ENCODE data around the gene TSPAN4. TPM values are rescaled to one million over a fixed set of nuclear protein-coding genes. Genes with fewer than 3 reads are reported as not detected.

Gene TSPAN4
- total and polyA plus RNA-seq, 2 of the 13 experiments (the other 11 are each of a cell fraction or from before 2014, with no cell fraction given): 31.7 to 68.3 TPM

DNA sequence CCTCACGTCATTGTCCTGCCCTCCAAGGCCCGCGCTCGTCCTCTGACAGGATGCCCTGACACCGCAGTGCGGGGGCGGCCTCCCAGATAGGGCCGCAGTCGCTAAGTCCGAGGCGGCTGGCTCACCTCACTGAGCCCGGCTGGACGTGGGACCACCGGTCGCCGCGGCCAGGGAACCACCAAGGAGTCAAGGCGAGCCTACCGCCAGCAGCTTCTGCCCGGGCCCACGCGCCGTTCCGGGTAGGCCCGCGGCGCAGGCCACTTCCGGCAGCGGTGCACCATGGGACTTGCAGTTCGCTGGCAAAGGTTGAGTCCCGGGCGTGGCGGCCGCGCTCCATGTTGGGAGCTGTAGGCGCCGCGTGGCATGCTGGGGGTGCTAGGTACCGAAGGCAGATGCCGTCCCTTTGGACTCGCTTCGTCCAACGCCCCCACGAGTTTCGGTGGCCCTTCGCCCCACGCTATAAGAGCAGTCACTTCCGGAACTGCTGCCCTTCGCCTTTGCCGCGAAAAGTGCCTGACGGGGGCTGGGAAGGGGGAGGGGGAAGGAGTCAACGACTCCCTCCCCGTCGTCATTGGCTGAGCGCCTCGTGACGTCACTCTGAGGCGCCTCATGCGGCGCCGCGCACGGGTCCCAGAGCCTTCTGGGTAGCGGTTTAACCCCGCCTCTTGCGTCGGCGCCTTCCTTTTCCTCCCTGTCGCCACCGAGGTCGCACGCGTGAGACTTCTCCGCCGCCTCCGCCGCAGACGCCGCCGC, 33.2 kb upstream of the TSPAN4 start, which contains the start of gene RPLP2 (continued):
- no peak; the same call in none of the 2 replicates for TF ChIP-seq ATF7-NPFF (CRISPR knock-in tag; IDR thresholded peaks at IDR 0.05; ENCODE audit: low read depth)
- TF ChIP-seq, protein P1, sequence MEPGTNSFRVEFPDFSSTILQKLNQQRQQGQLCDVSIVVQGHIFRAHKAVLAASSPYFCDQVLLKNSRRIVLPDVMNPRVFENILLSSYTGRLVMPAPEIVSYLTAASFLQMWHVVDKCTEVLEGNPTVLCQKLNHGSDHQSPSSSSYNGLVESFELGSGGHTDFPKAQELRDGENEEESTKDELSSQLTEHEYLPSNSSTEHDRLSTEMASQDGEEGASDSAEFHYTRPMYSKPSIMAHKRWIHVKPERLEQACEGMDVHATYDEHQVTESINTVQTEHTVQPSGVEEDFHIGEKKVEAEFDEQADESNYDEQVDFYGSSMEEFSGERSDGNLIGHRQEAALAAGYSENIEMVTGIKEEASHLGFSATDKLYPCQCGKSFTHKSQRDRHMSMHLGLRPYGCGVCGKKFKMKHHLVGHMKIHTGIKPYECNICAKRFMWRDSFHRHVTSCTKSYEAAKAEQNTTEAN (CRISPR knock-in tag; conservative IDR thresholded peaks at IDR 0.05): no peak
- TF ChIP-seq PRPF4 (IDR thresholded peaks at IDR 0.05; ENCODE audit: low read depth, low read length, poor library complexity, severe bottlenecking): peak; percentile 60
- no peak for TF ChIP-seq ZNF720 (CRISPR knock-in tag; IDR thresholded peaks at IDR 0.05)
- peak; percentile 95; the same call in 1 of the 2 replicates for TF ChIP-seq ZNF737 (CRISPR knock-in tag; IDR thresholded peaks at IDR 0.05; ENCODE audit: borderline replicate concordance)
- TF ChIP-seq GABPA (IDR thresholded peaks at IDR 0.05; ENCODE audit: low read depth, low read length): no peak
- peak; percentile 92 for TF ChIP-seq GABPA (CRISPR knock-in tag; IDR thresholded peaks at IDR 0.05; ENCODE audit: low read depth)
- no peak; the same call in 1 of the 2 replicates for TF ChIP-seq ZMYM2 (CRISPR knock-in tag; IDR thresholded peaks at IDR 0.05)
- TF ChIP-seq ZMYM3 (CRISPR knock-in tag; IDR thresholded peaks at IDR 0.05): no peak
- peak; percentile 21 for TF ChIP-seq U2AF1 (optimal IDR thresholded peaks at IDR 0.05; ENCODE audit: low read depth, low read length)
- TF ChIP-seq, protein P2, sequence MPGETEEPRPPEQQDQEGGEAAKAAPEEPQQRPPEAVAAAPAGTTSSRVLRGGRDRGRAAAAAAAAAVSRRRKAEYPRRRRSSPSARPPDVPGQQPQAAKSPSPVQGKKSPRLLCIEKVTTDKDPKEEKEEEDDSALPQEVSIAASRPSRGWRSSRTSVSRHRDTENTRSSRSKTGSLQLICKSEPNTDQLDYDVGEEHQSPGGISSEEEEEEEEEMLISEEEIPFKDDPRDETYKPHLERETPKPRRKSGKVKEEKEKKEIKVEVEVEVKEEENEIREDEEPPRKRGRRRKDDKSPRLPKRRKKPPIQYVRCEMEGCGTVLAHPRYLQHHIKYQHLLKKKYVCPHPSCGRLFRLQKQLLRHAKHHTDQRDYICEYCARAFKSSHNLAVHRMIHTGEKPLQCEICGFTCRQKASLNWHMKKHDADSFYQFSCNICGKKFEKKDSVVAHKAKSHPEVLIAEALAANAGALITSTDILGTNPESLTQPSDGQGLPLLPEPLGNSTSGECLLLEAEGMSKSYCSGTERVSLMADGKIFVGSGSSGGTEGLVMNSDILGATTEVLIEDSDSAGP (CRISPR knock-in tag; IDR thresholded peaks at IDR 0.05; ENCODE audit: borderline replicate concordance): peak; percentile 93
- TF ChIP-seq ZSCAN21 (CRISPR knock-in tag; IDR thresholded peaks at IDR 0.05; ENCODE audit: borderline replicate concordance): peak; percentile 81; the same call in 1 of the 2 replicates
- TF ChIP-seq CHD4 (IDR thresholded peaks at IDR 0.05; ENCODE audit: borderline replicate concordance, low read length): no peak
- TF ChIP-seq PCBP1 (IDR thresholded peaks at IDR 0.05; ENCODE audit: borderline replicate concordance, low read depth, low read length): 0 out of 2 replicates have a peak, but pooled peaks have one; percentile 87
- TF ChIP-seq, protein P3, sequence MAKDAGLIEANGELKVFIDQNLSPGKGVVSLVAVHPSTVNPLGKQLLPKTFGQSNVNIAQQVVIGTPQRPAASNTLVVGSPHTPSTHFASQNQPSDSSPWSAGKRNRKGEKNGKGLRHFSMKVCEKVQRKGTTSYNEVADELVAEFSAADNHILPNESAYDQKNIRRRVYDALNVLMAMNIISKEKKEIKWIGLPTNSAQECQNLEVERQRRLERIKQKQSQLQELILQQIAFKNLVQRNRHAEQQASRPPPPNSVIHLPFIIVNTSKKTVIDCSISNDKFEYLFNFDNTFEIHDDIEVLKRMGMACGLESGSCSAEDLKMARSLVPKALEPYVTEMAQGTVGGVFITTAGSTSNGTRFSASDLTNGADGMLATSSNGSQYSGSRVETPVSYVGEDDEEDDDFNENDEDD (CRISPR knock-in tag; IDR thresholded peaks at IDR 0.05; ENCODE audit: borderline replicate concordance): peak; percentile 83
- TF ChIP-seq, protein P4, sequence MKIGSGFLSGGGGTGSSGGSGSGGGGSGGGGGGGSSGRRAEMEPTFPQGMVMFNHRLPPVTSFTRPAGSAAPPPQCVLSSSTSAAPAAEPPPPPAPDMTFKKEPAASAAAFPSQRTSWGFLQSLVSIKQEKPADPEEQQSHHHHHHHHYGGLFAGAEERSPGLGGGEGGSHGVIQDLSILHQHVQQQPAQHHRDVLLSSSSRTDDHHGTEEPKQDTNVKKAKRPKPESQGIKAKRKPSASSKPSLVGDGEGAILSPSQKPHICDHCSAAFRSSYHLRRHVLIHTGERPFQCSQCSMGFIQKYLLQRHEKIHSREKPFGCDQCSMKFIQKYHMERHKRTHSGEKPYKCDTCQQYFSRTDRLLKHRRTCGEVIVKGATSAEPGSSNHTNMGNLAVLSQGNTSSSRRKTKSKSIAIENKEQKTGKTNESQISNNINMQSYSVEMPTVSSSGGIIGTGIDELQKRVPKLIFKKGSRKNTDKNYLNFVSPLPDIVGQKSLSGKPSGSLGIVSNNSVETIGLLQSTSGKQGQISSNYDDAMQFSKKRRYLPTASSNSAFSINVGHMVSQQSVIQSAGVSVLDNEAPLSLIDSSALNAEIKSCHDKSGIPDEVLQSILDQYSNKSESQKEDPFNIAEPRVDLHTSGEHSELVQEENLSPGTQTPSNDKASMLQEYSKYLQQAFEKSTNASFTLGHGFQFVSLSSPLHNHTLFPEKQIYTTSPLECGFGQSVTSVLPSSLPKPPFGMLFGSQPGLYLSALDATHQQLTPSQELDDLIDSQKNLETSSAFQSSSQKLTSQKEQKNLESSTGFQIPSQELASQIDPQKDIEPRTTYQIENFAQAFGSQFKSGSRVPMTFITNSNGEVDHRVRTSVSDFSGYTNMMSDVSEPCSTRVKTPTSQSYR (CRISPR knock-in tag; IDR thresholded peaks at IDR 0.05; ENCODE audit: borderline replicate concordance): peak; percentile 70; the same call in 1 of the 2 replicates
- no peak for TF ChIP-seq ZNF17 (CRISPR knock-in tag; IDR thresholded peaks at IDR 0.05)
- TF ChIP-seq, protein P5, sequence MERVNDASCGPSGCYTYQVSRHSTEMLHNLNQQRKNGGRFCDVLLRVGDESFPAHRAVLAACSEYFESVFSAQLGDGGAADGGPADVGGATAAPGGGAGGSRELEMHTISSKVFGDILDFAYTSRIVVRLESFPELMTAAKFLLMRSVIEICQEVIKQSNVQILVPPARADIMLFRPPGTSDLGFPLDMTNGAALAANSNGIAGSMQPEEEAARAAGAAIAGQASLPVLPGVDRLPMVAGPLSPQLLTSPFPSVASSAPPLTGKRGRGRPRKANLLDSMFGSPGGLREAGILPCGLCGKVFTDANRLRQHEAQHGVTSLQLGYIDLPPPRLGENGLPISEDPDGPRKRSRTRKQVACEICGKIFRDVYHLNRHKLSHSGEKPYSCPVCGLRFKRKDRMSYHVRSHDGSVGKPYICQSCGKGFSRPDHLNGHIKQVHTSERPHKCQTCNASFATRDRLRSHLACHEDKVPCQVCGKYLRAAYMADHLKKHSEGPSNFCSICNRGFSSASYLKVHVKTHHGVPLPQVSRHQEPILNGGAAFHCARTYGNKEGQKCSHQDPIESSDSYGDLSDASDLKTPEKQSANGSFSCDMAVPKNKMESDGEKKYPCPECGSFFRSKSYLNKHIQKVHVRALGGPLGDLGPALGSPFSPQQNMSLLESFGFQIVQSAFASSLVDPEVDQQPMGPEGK (CRISPR knock-in tag; IDR thresholded peaks at IDR 0.05): no peak; the same call in 1 of the 2 replicates
- TF ChIP-seq JUN (CRISPR knock-in tag; IDR thresholded peaks at IDR 0.05): peak; percentile 84; the same call in 1 of the 2 replicates
